GM10248 (cell line): Measurements from ENCODE around the gene ZNF750.

ENCODE experiments used
- CTCF ChIA-PET: fragments of 300-600 bp; sonication (Branson Sonifier 250); formaldehyde crosslinking; extraction: SDS; loops from one replicate; lab custom pipeline; 2021; ENCODE audit warnings: antibody characterized with exemption; lab: Yijun Ruan, JAX
- POLR2A ChIA-PET: fragments of 350-650 bp; sonication (Branson Sonifier 250); formaldehyde crosslinking; extraction: SDS; loops from one replicate; lab custom pipeline; 2020; ENCODE audit warnings: antibody characterized with exemption; lab: Yijun Ruan, JAX
- DNase-seq: peaks from one replicate; pipeline ENCODE4 v3.0.0; 2012; ENCODE audit errors: extremely low spot score
- TF ChIP-seq, protein P1 (sequence below): IDR thresholded peaks from 2 replicates; pipeline ENCODE4 v1.5.1; 2012; ENCODE audit warnings: mild to moderate bottlenecking, low read depth; ENCODE audit errors: extremely low read depth, missing control alignments, control extremely low read depth

The ZNF750 gene

DNA sequence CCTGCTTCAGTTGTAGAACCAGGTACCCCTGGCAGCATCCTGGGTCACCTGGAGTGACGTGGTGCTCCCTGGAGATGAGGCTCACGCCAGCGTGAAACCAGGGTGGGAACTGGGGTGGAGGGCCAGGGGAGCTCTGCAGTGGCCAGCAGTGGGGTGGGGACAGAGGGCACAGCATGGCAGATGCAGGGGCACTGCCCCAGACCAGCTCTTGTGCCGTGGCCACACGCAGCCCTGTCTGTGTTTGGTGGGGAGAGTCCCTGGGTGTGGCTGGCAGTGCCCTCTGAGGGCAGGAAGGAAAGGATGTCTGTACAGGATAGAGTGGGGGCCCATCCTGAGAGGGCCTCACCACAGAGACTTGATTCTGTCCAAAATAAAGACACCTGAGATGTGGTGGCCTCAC is 24.5 kb downstream of the ZNF750 start:
- no peak for DNase-seq
- POLR2A ChIA-PET, result no interaction called here
- CTCF ChIA-PET, result interaction anchor here (1.5 kb wide), 1 partner anchor 15 kb away, joined by 3 read pairs; no protein-coding TSS in a partner anchor
- TF ChIP-seq, protein P1, sequence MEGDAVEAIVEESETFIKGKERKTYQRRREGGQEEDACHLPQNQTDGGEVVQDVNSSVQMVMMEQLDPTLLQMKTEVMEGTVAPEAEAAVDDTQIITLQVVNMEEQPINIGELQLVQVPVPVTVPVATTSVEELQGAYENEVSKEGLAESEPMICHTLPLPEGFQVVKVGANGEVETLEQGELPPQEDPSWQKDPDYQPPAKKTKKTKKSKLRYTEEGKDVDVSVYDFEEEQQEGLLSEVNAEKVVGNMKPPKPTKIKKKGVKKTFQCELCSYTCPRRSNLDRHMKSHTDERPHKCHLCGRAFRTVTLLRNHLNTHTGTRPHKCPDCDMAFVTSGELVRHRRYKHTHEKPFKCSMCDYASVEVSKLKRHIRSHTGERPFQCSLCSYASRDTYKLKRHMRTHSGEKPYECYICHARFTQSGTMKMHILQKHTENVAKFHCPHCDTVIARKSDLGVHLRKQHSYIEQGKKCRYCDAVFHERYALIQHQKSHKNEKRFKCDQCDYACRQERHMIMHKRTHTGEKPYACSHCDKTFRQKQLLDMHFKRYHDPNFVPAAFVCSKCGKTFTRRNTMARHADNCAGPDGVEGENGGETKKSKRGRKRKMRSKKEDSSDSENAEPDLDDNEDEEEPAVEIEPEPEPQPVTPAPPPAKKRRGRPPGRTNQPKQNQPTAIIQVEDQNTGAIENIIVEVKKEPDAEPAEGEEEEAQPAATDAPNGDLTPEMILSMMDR, result no peak

DNA sequence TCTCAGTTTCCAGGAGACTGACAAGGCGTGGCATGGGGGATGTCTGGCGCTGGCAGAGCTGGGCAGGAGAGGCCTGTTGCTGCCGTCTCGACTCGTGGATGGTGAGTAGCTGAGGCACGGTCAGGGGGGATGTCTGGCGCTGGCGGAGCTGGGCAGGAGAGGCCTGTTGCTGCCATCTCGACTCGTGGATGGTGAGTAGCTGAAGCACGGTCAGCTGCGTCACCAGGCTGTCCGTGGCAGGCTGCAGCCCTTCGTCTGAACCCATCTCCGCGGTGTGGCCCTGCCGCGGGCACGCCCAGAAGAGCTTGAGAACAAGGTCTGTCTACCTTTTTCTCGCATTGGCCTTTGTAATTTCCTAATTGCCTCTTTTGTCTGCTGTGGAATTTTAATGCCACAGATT is 25.0 kb downstream of the ZNF750 start:
- POLR2A ChIA-PET, result no interaction called here
- DNase-seq, result no peak
- CTCF ChIA-PET, result interaction anchor here (1.5 kb wide), 1 partner anchor 15 kb away, joined by 3 read pairs; no protein-coding TSS in a partner anchor
- TF ChIP-seq, protein P1, result no peak

DNA sequence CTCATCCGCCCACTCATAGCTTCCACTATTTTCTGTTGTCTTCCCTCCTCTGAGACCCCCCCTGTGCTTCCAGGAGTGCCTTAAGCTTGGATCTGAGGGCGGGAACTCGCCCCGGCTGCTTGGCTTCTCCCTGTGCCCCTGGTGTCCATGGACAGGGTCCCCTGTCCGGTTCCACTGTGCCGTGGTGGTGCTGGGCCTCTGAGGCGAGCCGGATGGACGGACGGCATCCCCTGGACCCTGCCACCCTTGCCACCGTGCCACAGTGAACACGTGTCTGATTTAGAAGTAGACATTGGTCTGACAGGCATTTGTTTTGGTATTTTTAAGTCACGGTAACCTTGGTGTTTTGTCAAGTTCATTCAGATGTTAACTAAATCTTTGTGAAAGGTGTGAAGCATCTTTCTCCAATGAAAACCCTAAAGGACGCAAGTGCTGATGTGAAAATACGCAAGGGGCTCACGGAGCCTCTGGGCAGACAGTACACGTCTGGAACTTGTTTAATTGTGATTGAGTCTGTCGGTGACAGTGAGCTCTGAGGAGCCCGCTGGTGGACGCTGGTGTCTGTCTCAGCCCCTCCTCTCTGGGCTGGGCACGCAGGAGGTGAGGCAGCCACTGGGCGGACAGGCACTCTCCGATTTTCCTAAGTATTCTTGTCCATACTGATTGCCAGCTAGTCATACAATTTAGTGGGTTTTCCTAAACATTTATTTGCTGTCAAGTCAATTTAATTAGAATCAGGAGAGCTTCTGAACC is 26.3 kb downstream of the ZNF750 start:
- TF ChIP-seq, protein P1, result no peak
- DNase-seq, result no peak
- ChIA-PET CTCF (no interaction called here), POLR2A (no interaction called here)

DNA sequence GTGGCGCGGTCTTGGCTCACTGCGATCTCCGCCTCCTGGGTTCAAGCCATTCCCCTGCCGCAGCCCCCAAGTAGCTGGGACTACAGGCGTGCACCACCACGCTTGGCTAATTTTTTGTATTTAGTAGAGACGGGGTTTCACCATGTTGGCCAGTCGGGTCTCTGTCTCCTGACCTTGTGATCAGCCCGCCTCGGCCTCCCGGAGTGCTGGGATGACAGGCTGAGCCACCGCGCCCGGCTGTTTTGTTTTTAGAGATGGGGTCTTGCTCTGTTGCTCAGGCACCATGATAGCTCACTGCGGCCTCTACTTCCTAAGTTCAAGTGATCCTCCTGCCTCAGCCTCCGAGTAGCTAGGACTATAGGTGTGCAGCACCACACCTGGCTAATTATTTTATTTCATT is 27.2 kb downstream of the ZNF750 start:
- ChIA-PET POLR2A (no interaction called here), CTCF (no interaction called here)
- DNase-seq, result no peak
- TF ChIP-seq, protein P1, result no peak

DNA sequence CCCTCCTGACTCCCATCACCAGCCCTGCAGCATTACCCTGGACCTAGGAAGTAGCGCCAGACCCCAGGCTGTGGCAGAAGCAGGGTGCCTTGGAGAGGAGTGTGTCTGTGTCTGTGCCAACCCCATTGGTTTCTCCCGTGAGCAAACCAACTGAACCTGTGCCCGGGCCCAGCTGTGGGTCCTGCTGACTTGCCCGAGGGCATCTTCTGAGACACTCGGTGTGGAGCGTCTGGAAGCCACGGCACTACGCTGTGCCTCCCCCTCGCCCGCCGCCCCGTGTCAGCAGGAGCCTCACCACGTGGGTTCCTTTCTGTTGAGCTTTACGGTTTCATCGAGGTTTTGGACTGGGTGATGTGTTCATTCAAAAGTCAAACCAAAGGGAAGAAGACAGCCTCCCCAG is 27.8 kb downstream of the ZNF750 start:
- TF ChIP-seq, protein P1, result no peak
- DNase-seq, result no peak
- CTCF ChIA-PET, result no interaction called here
- POLR2A ChIA-PET, result no interaction called here

DNA sequence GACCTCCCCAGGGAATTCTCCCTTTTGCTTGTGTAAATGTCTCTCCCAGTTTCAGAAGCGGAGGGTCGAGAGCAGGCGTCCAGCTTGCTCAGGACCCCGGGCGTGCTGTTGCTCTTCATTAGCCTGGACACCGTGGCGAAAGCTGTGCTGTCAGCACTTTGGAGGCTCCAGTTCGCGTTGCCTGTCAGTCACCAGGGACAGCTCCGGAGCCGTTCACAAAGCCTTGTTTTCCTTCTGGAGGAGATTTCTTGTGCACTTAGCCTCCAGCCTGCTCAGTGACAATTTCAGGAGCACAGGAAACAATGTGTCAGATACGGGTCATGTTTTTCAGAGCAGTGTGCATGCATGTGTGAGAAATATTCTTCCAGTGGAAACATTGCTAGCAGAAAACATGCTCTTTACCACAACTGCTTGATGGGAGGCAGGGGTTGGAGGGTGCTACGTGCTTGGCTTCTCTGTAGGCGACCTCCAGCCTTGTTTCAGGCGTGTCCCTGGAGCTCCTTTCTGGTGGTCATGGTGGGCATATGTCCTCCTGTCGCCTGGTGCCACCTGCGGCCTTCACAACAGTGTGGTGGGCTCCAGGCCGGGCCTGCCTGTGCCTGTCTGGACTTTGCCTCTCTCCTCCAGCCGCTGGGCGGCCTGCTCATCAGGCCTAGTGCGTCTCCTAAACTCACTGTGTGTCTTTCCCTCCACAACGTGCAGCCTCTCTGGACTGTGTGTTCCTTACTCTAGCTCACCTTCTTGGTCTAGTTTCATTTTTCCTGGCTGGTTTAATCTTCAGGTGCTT is 29.0 kb downstream of the ZNF750 start:
- no peak for DNase-seq
- TF ChIP-seq, protein P1, result no peak
- POLR2A ChIA-PET, result no interaction called here
- CTCF ChIA-PET, result no interaction called here
